HG02973 (cell line): Measurements from ENCODE around the gene CRIM1.

Experiments
- ATAC-seq: cut with Tn5 transposase; IDR thresholded peaks from one replicate; pipeline ENCODE4 v1.9.1; 2021; ENCODE audit warnings: moderate library complexity; ENCODE audit not compliant: unreplicated experiment

Gene CRIM1

DNA sequence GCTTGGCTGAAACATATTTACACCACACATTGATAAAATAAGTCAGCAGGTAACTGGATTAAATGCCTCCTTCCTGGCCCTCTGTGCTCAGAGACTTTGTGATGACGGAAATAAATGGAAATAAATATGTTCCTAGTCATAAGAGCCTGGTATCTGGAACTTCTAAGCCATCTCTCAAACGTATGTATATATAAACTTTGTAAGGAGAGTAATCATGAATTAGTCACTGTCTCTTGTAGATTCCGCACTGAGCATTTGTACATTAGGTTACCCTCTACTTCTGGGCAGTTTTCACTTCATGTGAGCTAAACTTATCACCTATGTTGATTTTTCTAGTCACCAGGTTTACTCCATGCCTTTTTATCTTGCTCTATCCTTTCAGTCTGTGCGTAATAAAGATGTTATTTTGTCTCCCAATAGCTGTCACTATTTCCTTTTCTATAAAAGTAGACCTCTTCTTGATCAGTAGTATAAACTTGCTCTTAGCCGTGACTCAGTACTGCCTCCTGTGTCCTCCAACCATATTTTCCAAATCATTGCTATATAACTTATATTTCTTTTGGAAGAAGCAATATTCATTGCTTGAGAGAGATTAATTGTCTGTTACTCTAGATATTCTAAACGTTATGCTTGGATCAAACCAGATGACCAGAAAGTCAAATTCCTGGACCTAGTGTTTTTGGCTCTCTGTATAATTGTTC lies 189.2 kb downstream of the CRIM1 start:
- ATAC-seq, result no peak

DNA sequence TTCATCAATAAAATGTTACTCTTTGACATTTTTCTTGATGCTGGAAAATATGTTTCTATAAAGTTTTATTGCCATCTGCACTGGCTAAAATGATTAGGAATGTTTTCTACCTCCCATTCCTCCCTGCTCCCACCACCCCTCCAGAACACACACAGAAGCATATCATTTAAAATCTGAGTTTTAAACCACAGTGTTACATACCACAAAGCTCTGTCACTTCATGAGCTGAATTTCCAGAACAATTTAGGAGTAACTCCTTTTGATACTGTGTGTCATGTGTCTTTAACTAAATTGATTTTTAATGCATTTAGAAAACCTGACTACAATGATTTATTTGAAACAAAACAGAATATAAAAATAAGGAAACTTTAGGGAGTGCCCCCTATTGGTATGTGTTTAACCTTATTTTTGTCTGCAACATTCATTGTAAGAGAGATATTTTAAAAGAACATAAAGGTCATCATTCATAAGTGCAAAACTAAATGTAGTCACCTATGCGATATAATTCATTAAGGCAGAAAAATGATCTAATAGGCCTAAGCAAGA lies 190.4 kb downstream of the CRIM1 start:
- ATAC-seq, result no peak

DNA sequence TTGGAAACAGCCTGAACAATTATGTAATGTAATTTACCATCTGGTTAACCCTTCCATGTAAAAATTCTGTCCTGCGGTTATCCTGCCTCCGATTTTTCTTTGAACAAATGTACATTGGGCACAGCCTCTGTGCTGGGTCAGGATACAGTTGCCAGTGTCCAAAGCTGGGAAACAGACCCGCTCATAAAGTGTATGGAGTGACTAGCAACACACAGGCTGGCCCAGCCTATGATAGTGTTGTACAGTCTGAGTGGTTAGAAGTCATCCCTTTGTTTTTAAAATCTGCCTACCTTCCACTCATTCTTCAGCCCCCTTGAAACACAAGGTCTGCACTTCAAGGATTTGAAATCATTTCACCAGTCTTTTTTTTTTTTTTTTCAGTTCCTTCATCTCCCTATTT lies 192.3 kb downstream of the CRIM1 start:
- no peak for ATAC-seq

DNA sequence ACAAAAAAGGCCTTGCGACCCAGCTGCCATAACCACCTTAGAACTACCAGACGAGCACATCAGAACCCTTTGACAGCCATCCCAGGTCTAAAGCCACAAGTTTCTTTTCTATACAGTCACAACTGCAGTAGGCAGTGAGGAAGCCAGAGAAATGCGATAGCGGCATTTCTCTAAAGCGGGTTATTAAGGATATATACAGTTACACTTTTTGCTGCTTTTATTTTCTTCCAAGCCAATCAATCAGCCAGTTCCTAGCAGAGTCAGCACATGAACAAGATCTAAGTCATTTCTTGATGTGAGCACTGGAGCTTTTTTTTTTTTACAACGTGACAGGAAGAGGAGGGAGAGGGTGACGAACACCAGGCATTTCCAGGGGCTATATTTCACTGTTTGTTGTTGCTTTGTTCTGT lies 193.6 kb downstream of the CRIM1 start:
- no peak for ATAC-seq

DNA sequence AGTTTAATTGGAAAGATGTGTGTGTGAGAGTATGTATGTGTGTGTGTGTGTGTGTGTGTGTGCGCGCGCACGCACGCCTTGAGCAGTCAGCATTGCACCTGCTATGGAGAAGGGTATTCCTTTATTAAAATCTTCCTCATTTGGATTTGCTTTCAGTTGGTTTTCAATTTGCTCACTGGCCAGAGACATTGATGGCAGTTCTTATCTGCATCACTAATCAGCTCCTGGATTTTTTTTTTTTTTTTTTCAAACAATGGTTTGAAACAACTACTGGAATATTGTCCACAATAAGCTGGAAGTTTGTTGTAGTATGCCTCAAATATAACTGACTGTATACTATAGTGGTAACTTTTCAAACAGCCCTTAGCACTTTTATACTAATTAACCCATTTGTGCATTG lies 194.4 kb downstream of the CRIM1 start:
- ATAC-seq, result no peak

DNA sequence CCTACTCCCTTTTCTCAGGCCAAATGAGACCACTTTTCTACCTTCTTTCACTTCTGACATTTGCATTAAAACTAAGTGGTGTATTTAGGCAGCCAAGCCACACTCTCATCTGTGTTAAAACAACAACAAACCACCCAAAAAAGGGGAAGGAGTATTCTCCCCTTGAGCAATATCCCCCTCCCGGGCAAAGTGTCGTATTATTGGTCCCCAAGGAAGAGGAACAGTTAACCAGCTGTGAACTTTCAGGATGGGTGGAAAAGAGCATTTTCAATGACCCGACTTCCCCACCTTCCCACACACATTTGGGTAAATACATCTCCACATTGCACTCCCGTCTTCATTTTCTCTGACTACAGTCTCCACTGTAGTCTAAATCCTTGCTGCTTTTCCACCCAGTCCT lies 198.1 kb downstream of the CRIM1 start:
- no peak for ATAC-seq

DNA sequence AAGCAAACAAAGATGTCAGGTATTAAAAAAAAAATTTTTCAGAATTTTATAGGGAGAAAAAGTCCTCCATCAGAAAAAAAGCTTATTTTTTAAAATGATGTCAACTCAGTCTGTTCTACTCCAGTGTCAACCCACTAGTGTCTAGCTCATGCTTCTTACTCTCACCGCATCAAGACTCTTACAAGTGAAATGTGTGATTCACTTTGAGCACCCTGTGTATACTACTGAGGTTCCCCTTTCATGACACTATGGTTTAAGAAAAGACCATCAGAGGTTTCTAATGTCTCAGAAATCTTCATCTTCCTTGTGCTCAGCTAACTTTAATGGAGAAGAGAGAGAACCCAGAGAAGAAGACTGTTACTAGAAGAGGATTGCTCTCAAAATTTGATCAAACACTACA lies 199.0 kb downstream of the CRIM1 start:
- no peak for ATAC-seq

DNA sequence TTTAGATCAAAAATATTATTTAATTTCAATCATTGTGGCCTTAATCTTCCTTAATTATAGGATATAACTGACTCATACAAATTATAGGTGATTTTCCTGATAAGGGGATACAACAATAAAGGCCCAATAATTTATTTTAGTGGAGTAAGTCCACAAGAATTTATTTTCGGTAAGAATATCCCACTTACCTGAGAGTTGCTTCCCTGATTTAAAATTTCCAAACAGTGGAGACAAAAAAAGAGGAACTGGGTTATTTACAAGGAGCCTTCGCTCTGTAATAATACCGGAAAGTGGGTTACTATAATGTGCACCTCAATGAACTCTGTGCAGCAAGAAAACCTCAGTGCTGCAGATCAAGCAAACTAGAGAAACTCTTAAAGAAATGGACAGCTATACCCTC lies 200.2 kb downstream of the CRIM1 start:
- no peak for ATAC-seq

DNA sequence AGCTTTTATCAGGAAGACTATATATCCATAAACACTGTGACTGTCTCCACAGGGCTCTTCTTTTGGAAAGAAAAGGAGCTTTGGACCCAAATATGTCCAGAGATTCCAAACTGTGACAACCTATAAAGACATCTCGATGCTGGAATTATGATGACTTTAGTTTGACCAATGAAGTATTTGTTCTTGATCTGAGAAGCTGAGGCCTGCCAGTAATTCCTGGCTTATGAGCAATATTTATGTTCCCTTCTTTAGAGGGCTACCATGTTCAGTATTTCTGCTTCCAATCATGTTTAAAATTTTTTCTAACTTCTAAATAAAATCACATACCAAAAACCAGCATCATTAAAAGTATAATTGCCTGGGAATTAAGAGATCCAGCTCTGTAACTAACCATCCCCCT lies 201.3 kb downstream of the CRIM1 start:
- ATAC-seq, result no peak

DNA sequence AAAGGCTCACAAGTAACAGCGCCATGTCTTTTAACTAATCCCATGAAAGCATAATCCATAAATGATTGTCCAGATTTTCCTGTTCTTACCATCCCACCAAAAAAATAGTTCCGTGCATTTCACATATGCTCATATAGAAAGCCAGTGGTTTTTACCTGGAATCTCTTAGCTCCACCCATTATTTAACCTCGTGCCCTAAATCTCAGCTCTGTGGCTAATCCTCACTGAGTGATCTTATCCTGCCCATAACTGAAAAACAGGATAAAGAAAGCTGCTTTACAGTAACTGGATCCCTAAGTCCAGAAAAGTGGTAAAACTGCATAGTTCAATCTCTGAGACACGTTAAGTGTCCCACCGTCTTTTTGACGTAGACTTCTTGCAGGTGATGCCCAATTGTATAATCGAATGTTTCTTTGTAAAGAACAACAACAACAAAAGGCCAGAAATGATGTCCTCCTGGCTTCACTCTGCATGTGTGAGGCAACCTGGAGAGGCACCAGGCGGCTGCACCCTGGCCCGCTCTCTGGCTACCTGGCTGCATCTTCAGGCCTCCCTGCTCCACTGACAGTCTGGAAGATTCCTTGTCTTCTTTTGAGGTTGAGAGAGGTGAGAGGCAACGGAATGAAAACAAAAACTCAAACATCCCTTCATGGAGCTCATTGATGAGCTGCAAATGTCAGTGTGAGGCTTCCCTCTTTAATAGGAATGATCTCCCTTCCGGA lies 203.8 kb downstream of the CRIM1 start:
- no peak for ATAC-seq

DNA sequence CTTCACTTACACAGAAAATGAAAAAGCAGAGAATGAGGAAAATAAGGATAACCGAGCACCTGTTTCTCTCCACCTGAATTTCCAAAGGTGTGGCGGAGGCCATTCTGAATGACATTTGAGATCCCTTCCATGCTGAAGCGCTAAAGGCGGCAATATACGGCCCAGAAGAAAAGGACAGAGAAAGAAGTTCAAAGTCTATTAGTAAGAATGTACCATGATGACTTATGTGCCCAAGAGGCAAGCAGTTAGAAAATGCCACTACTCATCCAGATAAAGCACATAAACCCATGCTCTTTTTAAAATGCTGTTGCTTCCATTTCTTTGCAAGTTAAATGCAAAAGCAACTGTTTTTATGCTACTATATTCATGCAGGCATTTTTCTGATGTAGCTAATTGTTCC lies 205.1 kb downstream of the CRIM1 start:
- no peak for ATAC-seq

DNA sequence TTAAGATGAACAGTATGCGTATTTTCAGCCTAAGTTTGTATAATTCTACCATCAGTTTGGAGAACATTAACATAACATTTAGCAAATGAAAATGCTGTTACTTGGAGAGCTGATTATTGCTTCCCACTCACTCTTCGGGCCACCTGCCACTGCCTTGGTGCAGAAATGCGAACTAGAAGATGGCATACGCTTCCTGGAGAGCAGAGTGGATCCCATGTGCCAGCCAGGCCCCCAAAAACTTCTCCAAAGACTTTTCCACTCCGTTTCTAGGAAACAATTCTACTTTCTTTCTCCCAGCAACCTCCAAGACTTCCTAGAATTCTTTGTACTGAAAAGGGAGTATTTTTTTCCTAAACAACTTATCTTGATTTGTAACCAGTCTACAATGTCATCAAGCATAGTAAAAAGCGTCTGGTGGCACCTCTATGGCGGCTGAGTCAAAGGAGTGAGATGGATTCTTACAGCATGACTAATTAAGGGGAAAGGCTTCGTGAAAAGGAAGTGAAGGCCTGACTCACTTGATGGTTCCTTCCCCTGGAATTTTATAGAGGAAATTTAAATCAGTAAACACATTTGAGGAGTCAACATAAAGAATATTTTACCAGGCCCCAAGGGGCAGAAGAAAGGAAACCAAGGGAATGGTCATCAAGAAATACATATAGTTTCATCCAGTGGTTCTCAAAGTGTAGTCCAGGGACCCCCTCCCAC lies 205.8 kb downstream of the CRIM1 start:
- no peak for ATAC-seq

DNA sequence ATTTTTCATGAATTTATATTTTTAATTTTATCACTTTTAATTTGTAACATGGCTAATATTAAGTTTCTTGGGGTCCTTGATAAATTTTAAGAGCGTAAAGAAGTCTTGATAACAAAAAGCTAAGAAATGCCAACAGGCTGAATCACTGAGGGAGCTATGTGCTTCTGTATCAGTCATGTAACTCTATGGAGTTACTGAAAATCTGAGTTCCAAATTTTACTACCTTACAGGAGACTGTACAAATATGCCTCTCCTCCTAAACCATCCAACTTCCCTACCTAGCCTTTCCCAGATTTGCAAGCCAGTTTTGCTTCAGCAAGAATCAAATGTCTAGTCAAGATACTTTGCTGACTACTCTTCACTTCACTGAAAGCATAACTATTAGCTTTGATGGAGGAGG lies 206.7 kb downstream of the CRIM1 start:
- ATAC-seq, result no peak

DNA sequence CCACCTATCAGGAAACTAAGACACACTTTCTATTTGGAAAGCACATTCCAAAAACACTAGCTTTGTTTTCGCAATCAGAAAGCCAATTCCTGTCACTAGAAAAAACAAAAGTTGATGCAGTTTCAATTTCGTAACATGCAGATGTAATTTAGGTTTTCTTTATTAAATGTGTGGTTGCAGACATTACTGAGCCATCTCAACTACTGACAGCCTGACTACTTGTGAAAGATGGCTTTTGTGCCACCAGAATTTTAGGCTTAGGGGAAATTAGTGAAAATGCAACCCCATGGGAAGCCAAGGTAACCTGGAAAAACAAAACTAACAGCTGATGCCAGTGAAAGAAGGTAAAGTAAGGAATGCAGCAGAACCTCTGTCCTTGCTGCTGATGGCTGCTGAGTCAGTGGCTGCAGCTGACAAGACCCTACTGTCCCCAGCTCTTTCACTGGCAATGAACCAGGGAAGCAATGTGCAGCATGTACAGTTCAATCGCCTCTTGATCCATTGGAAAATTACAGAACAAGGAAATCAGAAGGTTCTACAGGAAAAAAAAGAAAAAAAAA lies 207.5 kb downstream of the CRIM1 start:
- ATAC-seq, result no peak

DNA sequence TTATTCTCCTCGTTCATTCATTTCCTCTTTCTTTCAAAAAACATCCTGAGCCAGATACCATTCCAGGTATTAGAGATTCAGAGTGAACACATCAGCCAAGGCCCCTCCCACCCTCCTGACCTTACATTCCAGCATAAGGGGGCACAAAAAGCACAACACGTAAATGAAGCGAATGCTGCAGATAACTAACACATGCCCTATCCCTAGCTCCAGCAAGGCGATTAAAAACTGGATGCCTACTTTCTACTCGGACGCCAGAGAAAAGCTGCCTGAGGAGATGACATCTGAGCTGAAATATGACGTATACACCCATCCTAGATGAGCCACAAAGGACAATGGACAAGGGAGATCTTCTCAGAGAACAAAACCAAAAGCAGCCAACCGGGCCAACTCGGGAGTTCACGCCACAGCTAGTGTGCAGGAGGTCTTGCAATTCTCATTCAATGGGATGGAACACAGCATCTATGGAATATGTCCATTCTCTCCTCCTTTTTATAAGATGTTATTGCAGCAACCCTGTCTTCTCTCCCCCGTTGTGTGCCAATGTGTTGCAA lies 208.9 kb downstream of the CRIM1 start:
- no peak for ATAC-seq

DNA sequence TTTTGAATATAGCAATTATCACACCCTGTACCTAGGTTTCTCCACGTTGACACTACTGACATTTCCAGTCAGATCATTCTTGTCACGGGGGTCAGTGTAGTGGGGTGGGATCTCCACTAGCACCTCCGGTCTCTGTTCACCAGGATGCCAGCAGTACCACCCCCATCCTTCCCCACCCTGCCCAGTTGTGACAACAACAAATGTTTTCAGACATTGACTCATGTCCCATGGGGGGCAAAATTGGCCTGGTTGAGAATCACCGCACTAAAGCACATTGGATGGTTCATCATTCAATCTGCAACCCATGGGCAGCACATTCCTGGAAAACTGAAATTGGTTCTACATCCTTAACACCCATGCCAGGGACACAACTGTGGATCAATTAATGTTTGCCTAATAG lies 210.1 kb downstream of the CRIM1 start:
- no peak for ATAC-seq

DNA sequence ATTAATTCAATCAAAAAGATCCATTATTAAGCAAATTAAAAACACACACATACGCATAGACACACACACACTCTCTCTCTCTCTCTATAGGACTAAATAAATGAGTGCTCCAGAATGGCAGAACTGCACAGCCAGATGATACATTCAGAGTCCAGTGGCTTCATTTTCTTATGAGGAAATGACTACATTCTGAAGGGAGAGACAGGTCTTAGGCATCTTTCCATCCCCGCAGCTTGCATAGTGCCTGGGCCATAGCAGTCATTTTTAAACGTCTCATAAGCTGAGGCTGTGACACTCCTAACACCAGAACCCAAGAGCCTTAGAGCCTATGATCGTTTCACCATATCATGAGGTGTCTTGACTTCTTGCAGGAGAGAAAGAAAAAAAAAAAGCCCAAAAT lies 211.3 kb downstream of the CRIM1 start:
- no peak for ATAC-seq

DNA sequence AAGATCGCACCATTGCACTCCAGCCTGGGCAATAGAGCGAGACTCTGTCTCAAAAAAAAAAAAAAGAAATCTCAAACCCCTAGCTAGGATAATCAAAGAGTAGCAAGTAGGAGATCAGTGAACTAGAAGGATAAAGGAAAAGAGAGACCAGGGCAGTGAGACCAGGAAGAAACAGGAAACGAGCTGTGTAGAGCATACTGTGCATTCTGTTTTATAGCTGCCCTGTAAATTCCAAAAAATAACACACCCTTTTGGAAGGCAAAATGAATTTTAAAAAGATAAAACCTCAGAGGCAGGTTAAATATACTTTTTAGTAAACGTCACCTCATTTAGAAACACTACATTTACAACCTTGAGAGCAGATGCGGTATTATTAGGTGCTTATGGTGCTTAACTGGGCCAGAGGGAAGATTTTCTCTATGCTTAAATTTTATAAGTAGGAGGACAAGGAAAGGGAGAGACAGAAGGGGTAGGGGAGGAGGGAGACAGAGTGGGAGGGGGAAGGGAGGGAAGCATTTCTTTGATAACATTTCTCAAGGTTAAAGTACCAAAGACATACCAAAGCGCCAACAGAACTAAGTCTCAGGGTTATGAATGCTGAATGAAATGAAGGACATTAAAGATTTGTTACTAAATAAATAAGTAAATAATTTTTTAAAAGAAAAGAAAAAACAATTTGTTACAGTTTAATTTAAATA lies 212.3 kb downstream of the CRIM1 start:
- ATAC-seq, result no peak

DNA sequence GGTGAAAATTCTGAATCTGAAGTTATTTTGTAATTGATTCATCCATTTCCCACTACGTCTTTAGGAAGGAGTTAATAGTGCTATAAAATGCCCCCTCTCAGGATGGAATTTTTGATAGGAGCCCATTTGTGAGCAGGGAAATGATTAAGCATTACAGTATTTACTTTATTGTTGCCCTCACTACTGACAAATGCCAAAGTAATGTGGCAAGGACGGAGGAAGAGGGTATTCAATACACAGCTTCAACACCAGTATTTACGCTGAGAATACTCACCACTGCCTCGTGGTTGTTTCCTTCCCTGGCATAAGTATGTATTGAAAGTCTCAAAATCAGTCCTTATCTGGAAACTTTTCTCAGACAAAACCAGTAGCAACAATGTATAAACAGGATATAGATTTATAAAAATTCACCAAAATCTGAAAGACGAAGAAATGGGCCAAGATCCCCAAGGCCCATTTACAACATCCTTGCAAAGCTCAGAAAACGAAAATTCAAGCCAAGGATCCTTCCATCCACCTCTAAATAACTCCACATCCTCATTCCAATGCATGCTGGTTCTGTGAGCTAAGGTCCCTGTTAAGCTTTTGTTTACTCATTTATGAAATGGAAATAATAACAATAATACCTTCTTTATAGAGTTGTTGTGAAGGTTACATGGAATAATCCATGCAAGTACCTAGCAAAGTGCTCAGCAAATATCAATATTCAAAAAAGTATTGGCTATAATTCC lies 213.1 kb downstream of the CRIM1 start:
- no peak for ATAC-seq

DNA sequence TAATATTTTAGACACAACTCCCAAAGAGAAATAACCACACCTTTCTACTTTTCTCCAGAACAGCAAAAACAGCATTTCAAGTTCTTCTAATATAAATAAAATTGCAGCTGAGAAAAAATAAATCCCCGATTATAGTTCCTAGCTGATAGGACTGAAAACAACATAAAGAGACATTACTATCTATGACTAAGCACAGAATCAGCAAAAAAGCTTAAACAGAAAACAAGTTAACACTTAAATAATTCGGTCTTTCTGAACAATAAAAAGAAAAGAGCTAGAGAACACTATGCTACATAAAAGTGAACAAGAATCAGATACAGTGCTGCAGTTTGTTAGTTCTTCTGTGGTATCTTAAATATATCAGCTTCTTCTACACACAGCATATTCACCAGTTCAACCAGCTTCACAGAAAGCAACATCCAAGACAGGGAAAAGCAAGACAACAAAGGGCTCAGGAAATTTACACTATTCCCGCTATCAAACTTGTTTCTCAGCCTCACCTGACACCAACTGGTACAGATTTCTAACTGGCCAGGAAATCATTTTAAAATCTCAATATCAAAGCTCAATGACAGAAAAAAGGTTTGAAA lies 213.8 kb downstream of the CRIM1 start:
- no peak for ATAC-seq
